ENCODE data around the gene TXLNB.

TXLNB gene

DNA sequence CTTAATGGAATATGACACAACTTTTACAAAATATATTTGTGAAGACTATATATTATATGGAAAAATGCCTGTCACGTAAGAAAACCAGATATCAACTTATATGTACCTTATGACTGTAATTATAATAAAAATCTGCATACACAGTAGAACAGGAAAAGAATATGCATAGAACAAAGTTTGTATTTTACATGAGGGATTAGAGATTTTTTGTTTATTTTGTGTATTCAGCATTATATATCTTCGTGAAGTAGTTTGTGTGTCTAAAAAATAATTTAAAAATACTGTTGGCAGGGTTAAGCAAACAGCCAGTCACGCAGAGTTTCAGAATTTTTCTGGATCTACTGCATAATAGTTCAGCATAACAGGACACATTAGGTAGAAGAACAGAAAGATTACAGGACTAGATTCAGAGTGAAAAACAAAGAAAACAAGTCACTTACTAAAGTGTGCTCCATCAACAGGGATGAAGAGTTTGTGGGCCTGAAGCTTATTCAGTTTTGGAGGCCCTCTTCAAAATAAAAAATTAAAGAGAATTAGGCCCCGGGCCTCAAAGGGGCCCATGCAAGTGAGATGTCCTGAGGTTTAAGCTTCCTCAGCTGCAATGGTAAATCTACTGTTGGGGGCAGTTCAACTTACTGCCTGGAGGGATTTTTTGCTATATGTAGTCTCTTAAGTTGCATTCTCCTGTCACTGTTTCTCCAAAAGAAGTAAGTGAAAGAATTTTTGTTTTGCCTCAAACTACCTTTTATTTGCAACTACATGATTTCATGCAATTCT, 16.3 kb downstream of the TXLNB start:
- H3K4me1 ChIP-seq (ENCODE audit: low read length): peaks cover 43% of the 10 kb centered on the region
- TF ChIP-seq, protein P1, sequence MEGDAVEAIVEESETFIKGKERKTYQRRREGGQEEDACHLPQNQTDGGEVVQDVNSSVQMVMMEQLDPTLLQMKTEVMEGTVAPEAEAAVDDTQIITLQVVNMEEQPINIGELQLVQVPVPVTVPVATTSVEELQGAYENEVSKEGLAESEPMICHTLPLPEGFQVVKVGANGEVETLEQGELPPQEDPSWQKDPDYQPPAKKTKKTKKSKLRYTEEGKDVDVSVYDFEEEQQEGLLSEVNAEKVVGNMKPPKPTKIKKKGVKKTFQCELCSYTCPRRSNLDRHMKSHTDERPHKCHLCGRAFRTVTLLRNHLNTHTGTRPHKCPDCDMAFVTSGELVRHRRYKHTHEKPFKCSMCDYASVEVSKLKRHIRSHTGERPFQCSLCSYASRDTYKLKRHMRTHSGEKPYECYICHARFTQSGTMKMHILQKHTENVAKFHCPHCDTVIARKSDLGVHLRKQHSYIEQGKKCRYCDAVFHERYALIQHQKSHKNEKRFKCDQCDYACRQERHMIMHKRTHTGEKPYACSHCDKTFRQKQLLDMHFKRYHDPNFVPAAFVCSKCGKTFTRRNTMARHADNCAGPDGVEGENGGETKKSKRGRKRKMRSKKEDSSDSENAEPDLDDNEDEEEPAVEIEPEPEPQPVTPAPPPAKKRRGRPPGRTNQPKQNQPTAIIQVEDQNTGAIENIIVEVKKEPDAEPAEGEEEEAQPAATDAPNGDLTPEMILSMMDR (IDR thresholded peaks at IDR 0.05; ENCODE audit: low read depth, low read length): no peak
- no peak for TF ChIP-seq EZH2phosphoT487 (IDR thresholded peaks at IDR 0.05; ENCODE audit: low read depth)
- no peak overlapping the region for H3K4me2 ChIP-seq (ENCODE audit: low read length)
- no peak overlapping the region for H3K9ac ChIP-seq (ENCODE audit: low read length)
- no peak overlapping the region for H3K27ac ChIP-seq (ENCODE audit: low read length)
- no peaks in the 10 kb centered on the region for H3K9me3 ChIP-seq (ENCODE audit: insufficient read depth, low read length)
- H4K20me1 ChIP-seq (ENCODE audit: insufficient read depth, low read length): no peaks in the 10 kb centered on the region
- H3K4me3 ChIP-seq (ENCODE audit: low read length): no peak overlapping the region
- H2AFZ ChIP-seq (ENCODE audit: low read depth, low read length): no peak overlapping the region
- no peaks in the 10 kb centered on the region for H3K36me3 ChIP-seq (replicated peaks; ENCODE audit: low read depth, low read length)
- no peaks in the 10 kb centered on the region for H3K27me3 ChIP-seq (ENCODE audit: low read depth, low read length)
- H3K79me2 ChIP-seq (ENCODE audit: low read length): no peaks in the 10 kb centered on the region

DNA sequence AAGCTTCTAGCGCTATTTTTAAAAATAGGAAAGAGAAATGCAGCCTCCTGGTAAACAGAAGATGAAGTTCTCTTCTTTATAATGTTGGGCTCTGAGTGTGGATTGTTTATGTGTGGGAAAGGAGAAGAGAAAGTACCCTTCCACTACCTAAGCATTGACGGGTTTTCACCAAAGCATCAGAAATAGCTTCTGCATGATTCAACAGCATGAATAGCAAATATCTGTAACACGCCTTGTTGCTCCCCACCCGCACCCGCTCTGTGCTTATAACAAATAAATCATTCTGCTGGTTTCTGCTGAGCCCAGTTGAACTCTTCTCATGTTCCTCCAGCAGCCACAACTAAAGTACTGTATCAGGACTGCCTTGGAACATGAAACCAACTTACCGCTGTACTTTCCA, 20.7 kb downstream of the TXLNB start:
- H3K9ac ChIP-seq (ENCODE audit: low read length): peak overlapping the region; percentile 62
- H3K9me3 ChIP-seq (ENCODE audit: insufficient read depth, low read length): no peaks in the 10 kb centered on the region
- H3K27ac ChIP-seq (ENCODE audit: low read length): peak overlapping the region; percentile 91
- H2AFZ ChIP-seq (ENCODE audit: low read depth, low read length): no peak overlapping the region
- H3K79me2 ChIP-seq (ENCODE audit: low read length): no peaks in the 10 kb centered on the region
- peak overlapping the region; percentile 67 for H3K4me3 ChIP-seq (ENCODE audit: low read length)
- no peaks in the 10 kb centered on the region for H4K20me1 ChIP-seq (ENCODE audit: insufficient read depth, low read length)
- peaks cover 7% of the 10 kb centered on the region for H3K36me3 ChIP-seq (replicated peaks; ENCODE audit: low read depth, low read length)
- TF ChIP-seq, protein P1 (IDR thresholded peaks at IDR 0.05; ENCODE audit: low read depth, low read length): no peak
- TF ChIP-seq EZH2phosphoT487 (IDR thresholded peaks at IDR 0.05; ENCODE audit: low read depth): no peak
- peaks cover 30% of the 10 kb centered on the region for H3K4me1 ChIP-seq (ENCODE audit: low read length)
- peak overlapping the region; percentile 87 for H3K4me2 ChIP-seq (ENCODE audit: low read length)
- no peaks in the 10 kb centered on the region for H3K27me3 ChIP-seq (ENCODE audit: low read depth, low read length)

DNA sequence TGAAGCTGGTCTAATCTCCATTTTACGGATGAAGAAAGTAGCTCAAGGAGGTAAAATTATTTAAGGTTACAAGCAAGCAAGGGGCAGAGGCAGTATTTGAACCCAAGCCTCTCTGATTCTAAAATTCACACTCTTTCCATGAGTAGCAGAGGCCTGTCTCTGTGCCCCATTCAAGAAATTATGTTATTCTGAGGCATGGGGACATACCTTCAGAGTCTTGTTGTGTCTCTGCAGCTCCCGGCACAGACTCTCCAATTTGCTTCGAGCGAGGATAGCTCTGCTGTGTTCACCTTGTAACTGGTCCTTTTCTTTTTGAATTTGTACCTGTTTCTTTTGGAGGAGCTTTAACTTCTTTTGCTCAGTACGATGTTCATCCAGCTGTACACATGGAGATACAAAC, 21.5 kb downstream of the TXLNB start:
- no peaks in the 10 kb centered on the region for H4K20me1 ChIP-seq (ENCODE audit: insufficient read depth, low read length)
- peaks cover 7% of the 10 kb centered on the region for H3K36me3 ChIP-seq (replicated peaks; ENCODE audit: low read depth, low read length)
- H3K4me2 ChIP-seq (ENCODE audit: low read length): peak overlapping the region; percentile 87
- H3K27me3 ChIP-seq (ENCODE audit: low read depth, low read length): no peaks in the 10 kb centered on the region
- no peaks in the 10 kb centered on the region for H3K79me2 ChIP-seq (ENCODE audit: low read length)
- TF ChIP-seq, protein P1 (IDR thresholded peaks at IDR 0.05; ENCODE audit: low read depth, low read length): no peak
- no peak for TF ChIP-seq EZH2phosphoT487 (IDR thresholded peaks at IDR 0.05; ENCODE audit: low read depth)
- no peaks in the 10 kb centered on the region for H3K9me3 ChIP-seq (ENCODE audit: insufficient read depth, low read length)
- peak overlapping the region; percentile 12; the same call in 1 of the 2 replicates for H2AFZ ChIP-seq (ENCODE audit: low read depth, low read length)
- peak overlapping the region; percentile 62 for H3K9ac ChIP-seq (ENCODE audit: low read length)
- peaks cover 34% of the 10 kb centered on the region for H3K4me1 ChIP-seq (ENCODE audit: low read length)
- H3K27ac ChIP-seq (ENCODE audit: low read length): peak overlapping the region; percentile 91
- H3K4me3 ChIP-seq (ENCODE audit: low read length): peak overlapping the region; percentile 67

DNA sequence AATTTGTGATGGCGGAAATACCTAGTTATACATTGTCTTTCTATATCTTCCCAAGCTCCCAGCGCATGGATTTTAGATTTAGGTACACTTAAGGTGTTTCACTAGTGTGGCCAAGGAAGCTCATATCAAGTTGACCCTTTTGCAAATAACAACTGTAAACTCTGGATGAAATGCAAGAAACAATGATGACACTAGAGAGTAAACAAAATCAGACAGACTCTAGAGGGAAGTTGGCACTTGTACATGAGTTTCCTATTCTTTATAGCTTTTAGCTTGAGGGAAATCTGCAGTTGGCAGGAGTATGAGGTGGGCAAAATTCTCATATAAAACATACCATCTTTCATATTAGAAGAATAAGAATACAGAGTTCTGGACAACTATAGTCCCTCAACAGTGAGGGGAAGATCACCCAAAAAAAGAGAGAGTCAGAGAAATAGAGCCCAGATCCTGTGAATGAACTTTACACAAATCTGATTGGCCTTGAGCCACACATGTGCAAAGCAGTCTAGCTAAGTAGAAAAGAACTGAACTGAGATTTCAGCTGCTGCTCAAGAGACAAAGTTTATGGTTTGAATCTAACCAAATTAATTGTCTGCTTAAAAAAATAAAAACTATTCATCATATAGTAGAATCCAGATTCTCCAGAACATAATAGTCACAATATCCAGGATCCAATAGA, 26.1 kb downstream of the TXLNB start:
- Histone ChIP-seq H3K27me3 (ENCODE audit: low read depth, low read length) (no peaks in the 10 kb centered on the region), H3K79me2 (ENCODE audit: low read length) (no peaks in the 10 kb centered on the region), H3K36me3 (replicated peaks; ENCODE audit: low read depth, low read length) (peaks cover 9% of the 10 kb centered on the region), H3K27ac (ENCODE audit: low read length) (no peak overlapping the region), H3K9me3 (ENCODE audit: insufficient read depth, low read length) (no peaks in the 10 kb centered on the region), H3K4me2 (ENCODE audit: low read length) (no peak overlapping the region), H4K20me1 (ENCODE audit: insufficient read depth, low read length) (no peaks in the 10 kb centered on the region), H3K9ac (ENCODE audit: low read length) (no peak overlapping the region), H2AFZ (ENCODE audit: low read depth, low read length) (no peak overlapping the region), H3K4me3 (ENCODE audit: low read length) (no peak overlapping the region), H3K4me1 (ENCODE audit: low read length) (peaks cover 46% of the 10 kb centered on the region)
- TF ChIP-seq, protein P1 (IDR thresholded peaks at IDR 0.05; ENCODE audit: low read depth, low read length): no peak
- TF ChIP-seq EZH2phosphoT487 (IDR thresholded peaks at IDR 0.05; ENCODE audit: low read depth): no peak
